ENCODE results near the gene ENDOU.

ENDOU gene

GRCh38 chr12:47757840-47758583 is 32.7 kb upstream of the ENDOU start:
- DNase-seq (ENCODE audit: low spot score), result no peak

GRCh38 chr12:47757364-47757839 is 32.1 kb upstream of the ENDOU start:
- no peak for DNase-seq (ENCODE audit: low spot score)

- no peak for DNase-seq (ENCODE audit: low spot score)
Observed at GRCh38 chr12:47755655-47756562, 30.6 kb upstream of the ENDOU start.

GRCh38 chr12:47754881-47755280 is 29.6 kb upstream of the ENDOU start:
- DNase-seq (ENCODE audit: low spot score), result no peak

GRCh38 chr12:47754126-47754525 is 28.8 kb upstream of the ENDOU start:
- DNase-seq (ENCODE audit: low spot score), result no peak

- no peak for DNase-seq (ENCODE audit: low spot score)
Observed at GRCh38 chr12:47753021-47754001, 28.0 kb upstream of the ENDOU start.

- DNase-seq (ENCODE audit: low spot score), result no peak
Observed at GRCh38 chr12:47752552-47752951, 27.3 kb upstream of the ENDOU start.

GRCh38 chr12:47752121-47752520 is 26.8 kb upstream of the ENDOU start:
- no peak for DNase-seq (ENCODE audit: low spot score)

- DNase-seq (ENCODE audit: low spot score), result no peak
Observed at GRCh38 chr12:47751561-47751960, 26.3 kb upstream of the ENDOU start.

- no peak for DNase-seq (ENCODE audit: low spot score)
Observed at GRCh38 chr12:47750916-47751470, 25.7 kb upstream of the ENDOU start.

- DNase-seq (ENCODE audit: low spot score), result no peak
Observed at GRCh38 chr12:47750229-47750798, 25.0 kb upstream of the ENDOU start.

- DNase-seq (ENCODE audit: low spot score), result no peak
Observed at GRCh38 chr12:47748899-47749298, 23.6 kb upstream of the ENDOU start.

GRCh38 chr12:47748507-47748828 is 23.2 kb upstream of the ENDOU start:
- no peak for DNase-seq (ENCODE audit: low spot score)

GRCh38 chr12:47747596-47748506 is 22.6 kb upstream of the ENDOU start:
- DNase-seq (ENCODE audit: low spot score), result no peak

GRCh38 chr12:47747126-47747525 is 21.8 kb upstream of the ENDOU start:
- no peak for DNase-seq (ENCODE audit: low spot score)

GRCh38 chr12:47746523-47746922 is 21.2 kb upstream of the ENDOU start:
- DNase-seq (ENCODE audit: low spot score), result no peak

- DNase-seq (ENCODE audit: low spot score), result no peak
Observed at GRCh38 chr12:47746073-47746472, 20.8 kb upstream of the ENDOU start.

- no peak for DNase-seq (ENCODE audit: low spot score)
Observed at GRCh38 chr12:47745485-47746041, 20.3 kb upstream of the ENDOU start.

GRCh38 chr12:47744778-47745436 is 19.6 kb upstream of the ENDOU start:
- no peak for DNase-seq (ENCODE audit: low spot score)
